ENCODE results near the gene UCK2. TPM values are rescaled to one million over a fixed set of nuclear protein-coding genes. Genes with fewer than 3 reads are reported as not detected.

Gene UCK2
- polyA plus RNA-seq, 3 donors, result 12.4 to 15.4 (median 12.8) TPM

DNA sequence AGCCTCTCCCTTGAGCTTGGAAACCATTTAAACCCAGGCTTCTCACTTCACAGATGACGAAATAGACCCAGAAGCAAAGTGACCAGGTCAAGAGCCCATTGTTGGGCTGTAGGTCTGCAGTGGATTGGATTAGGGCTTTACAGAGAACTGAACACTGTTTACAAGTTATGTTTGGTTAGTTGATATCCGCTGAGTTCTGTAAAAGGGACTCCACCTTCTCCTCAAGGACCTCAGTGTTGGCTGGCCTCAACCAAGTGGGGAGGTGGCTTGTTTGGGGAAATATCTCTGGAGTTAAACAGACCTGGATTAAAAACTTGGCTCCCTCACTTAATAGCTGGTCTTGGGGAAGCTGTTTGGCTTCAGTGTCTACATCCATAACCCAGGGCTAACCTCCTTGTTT, 88.1 kb downstream of the UCK2 start:
- Histone ChIP-seq H3K79me2 (ENCODE audit: insufficient read depth, low read length) (no peaks in the 10 kb centered on the region), H3K9ac (ENCODE audit: insufficient read depth, low read length, poor library complexity, severe bottlenecking) (peak overlapping the region; percentile 29), H2AFZ (ENCODE audit: insufficient read depth, low read depth, low read length, poor library complexity, severe bottlenecking) (no peak overlapping the region), H3K4me1 (ENCODE audit: control insufficient read depth in 1 of 2, insufficient read depth in 2 of 2, low read length in 2 of 2) (no peaks in the 10 kb centered on the region), H4K20me1 (ENCODE audit: insufficient read depth, low read length) (no peaks in the 10 kb centered on the region), H3K9me3 (replicated peaks in 1 of 2; ENCODE audit: control insufficient read depth in 1 of 2, insufficient read depth in 1 of 2, low read length in 2 of 2) (no peaks in the 10 kb centered on the region), H3K27me3 (ENCODE audit: control insufficient read depth in 2 of 2, insufficient read depth in 2 of 2, low read length in 2 of 2) (peaks cover 0 to 2% of the 10 kb centered on the region in 2 donors), H3K27ac (ENCODE audit: low read depth in 1 of 2, low read length in 2 of 2) (no peak overlapping the region), H3K36me3 (replicated peaks in 1 of 2; ENCODE audit: control insufficient read depth in 1 of 2, insufficient read depth in 2 of 2, low read length in 2 of 2) (peaks cover 3 to 5% of the 10 kb centered on the region in 2 donors), H3K4me2 (replicated peaks; ENCODE audit: extremely low read depth, low read length, poor library complexity, severe bottlenecking) (no peak overlapping the region), H3K4me3 (replicated peaks in 1 of 3; ENCODE audit: low read depth in 2 of 3, low read length in 3 of 3) (no peak overlapping the region)
- Mint-ChIP-seq H3K4me1 (peaks cover 9% of the 10 kb centered on the region), H3K9me3 (no peaks in the 10 kb centered on the region), H3K4me3 (no peak overlapping the region), H3K27me3 (ENCODE audit: low read depth in 3 of 3) (peaks cover 1 to 3% (median 2%) of the 10 kb centered on the region in 3 donors), H3K36me3 (peaks cover 9% of the 10 kb centered on the region in 2 donors), H3K27ac (peak overlapping the region in 1 of 7 donors; percentile 7)
- no peak for DNase-seq
- intact Hi-C loops (cut with micrococcal nuclease), result loop anchor here (2.0 to 10.0 kb wide), 3 partner anchors 151 to 521 kb away; partner anchors contain the start of gene TMCO1 (in 1 of the 2)
- TF ChIP-seq CTCF (IDR thresholded peaks at IDR 0.05), result no peak
- WGBS (ENCODE audit: insufficient coverage), result no CpG with 5 or more reads among the region's 2 CpGs

GRCh38 chr1:165915932-165916348, 88.5 kb downstream of the UCK2 start:
- H3K4me3 ChIP-seq (replicated peaks in 1 of 3; ENCODE audit: low read depth in 2 of 3, low read length in 3 of 3), result no peak overlapping the region
- H3K27ac ChIP-seq (ENCODE audit: low read depth in 1 of 2, low read length in 2 of 2), result no peak overlapping the region
- no peak overlapping the region for H3K4me2 ChIP-seq (replicated peaks; ENCODE audit: extremely low read depth, low read length, poor library complexity, severe bottlenecking)
- peaks cover 0 to 2% of the 10 kb centered on the region in 2 donors for H3K27me3 ChIP-seq (ENCODE audit: control insufficient read depth in 2 of 2, insufficient read depth in 2 of 2, low read length in 2 of 2)
- no peaks in the 10 kb centered on the region for H3K4me1 ChIP-seq (ENCODE audit: control insufficient read depth in 1 of 2, insufficient read depth in 2 of 2, low read length in 2 of 2)
- no peak overlapping the region for H2AFZ ChIP-seq (ENCODE audit: insufficient read depth, low read depth, low read length, poor library complexity, severe bottlenecking)
- Mint-ChIP-seq H3K27ac (peak overlapping the region in 1 of 7 donors; percentile 63), H3K27me3 (ENCODE audit: low read depth in 3 of 3) (peaks cover 1 to 5% (median 2%) of the 10 kb centered on the region in 3 donors), H3K4me1 (peaks cover 9% of the 10 kb centered on the region), H3K36me3 (peaks cover 7 to 8% of the 10 kb centered on the region in 2 donors), H3K4me3 (no peak overlapping the region), H3K9me3 (no peaks in the 10 kb centered on the region)
- no peak for TF ChIP-seq CTCF (IDR thresholded peaks at IDR 0.05)
- H4K20me1 ChIP-seq (ENCODE audit: insufficient read depth, low read length), result no peaks in the 10 kb centered on the region
- no CpG with 5 or more reads among the region's 4 CpGs for WGBS (ENCODE audit: insufficient coverage)
- no peaks in the 10 kb centered on the region for H3K79me2 ChIP-seq (ENCODE audit: insufficient read depth, low read length)
- peak overlapping the region; percentile 29 for H3K9ac ChIP-seq (ENCODE audit: insufficient read depth, low read length, poor library complexity, severe bottlenecking)
- no peaks in the 10 kb centered on the region for H3K9me3 ChIP-seq (replicated peaks in 1 of 2; ENCODE audit: control insufficient read depth in 1 of 2, insufficient read depth in 1 of 2, low read length in 2 of 2)
- H3K36me3 ChIP-seq (replicated peaks in 1 of 2; ENCODE audit: control insufficient read depth in 1 of 2, insufficient read depth in 2 of 2, low read length in 2 of 2), result peaks cover 0 to under 1% of the 10 kb centered on the region in 2 donors
- DNase-seq, result no peak
- intact Hi-C loops (cut with micrococcal nuclease), result loop anchor here (2.0 to 10.0 kb wide), 3 partner anchors 151 to 521 kb away; partner anchors contain the start of gene TMCO1 (in 1 of the 2)

All from CD14-positive monocyte (primary cell).